ENCODE measurements around the gene RASAL2. TPM values are rescaled to one million over a fixed set of nuclear protein-coding genes. Genes with fewer than 3 reads are reported as not detected.

RASAL2 gene
- total and polyA plus RNA-seq, 2 donors (not counting 1 experiment from before 2014, with no cell fraction given): 0.12 TPM; not detected in 1

DNA sequence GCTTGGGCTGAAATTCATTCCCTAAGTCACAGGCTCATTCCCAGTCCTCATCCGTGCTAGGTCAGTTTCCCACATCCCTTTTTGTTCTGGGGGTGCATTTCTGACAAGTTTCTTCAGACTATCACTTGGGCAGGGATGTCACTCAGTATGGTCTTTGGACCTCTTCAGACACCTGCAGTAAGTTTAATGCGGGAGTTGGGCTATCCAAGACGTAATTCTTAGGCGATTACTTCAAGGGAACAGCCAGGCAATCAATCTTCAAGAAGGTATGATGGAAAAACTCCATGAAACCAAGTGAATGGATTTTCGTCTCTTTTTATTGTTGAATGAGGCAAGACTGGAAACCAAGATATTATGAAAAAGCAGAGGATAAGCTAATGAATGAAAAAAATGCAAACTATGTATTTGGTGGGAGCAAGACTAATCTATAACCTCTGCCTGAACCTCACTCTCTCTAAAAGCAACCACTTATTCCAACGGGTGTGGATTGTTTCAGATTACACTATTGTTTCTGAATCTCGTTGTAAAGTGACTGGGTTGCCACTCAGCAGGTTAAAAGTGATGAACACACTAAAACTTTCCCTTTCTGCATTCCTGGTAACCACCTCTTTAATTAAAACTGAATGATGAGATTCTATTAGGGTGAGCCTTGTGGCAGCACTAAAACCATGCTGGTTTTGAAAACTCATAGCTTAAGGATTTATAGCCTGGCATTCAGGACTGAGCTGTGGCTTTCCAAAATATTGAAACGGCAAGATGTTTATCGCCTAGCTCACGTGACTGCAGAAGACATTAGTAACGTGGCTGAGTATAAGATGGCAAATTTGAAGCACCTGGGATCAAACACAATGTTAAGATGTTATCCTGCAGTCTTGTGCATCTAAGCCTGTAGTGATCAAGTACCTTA lies 1.1 kb downstream of the RASAL2 start:
- peaks cover 13 to 23% of the 10 kb centered on the region in 2 donors for H3K4me1 ChIP-seq (ENCODE audit: control insufficient read depth in 2 of 2, insufficient read depth in 2 of 2, low read length in 2 of 2)
- no peak for TF ChIP-seq EZH2 (IDR thresholded peaks at IDR 0.05; ENCODE audit: borderline replicate concordance, insufficient read depth, low read depth, low read length, poor library complexity, severe bottlenecking)
- TF ChIP-seq, protein P1, sequence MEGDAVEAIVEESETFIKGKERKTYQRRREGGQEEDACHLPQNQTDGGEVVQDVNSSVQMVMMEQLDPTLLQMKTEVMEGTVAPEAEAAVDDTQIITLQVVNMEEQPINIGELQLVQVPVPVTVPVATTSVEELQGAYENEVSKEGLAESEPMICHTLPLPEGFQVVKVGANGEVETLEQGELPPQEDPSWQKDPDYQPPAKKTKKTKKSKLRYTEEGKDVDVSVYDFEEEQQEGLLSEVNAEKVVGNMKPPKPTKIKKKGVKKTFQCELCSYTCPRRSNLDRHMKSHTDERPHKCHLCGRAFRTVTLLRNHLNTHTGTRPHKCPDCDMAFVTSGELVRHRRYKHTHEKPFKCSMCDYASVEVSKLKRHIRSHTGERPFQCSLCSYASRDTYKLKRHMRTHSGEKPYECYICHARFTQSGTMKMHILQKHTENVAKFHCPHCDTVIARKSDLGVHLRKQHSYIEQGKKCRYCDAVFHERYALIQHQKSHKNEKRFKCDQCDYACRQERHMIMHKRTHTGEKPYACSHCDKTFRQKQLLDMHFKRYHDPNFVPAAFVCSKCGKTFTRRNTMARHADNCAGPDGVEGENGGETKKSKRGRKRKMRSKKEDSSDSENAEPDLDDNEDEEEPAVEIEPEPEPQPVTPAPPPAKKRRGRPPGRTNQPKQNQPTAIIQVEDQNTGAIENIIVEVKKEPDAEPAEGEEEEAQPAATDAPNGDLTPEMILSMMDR (IDR thresholded peaks at IDR 0.05): no peak
- H3K27me3 Mint-ChIP-seq: peaks cover 71% of the 10 kb centered on the region
- peak overlapping the region; percentile 85 for H3K4me2 ChIP-seq (replicated peaks; ENCODE audit: low read depth, low read length, poor library complexity, severe bottlenecking)
- POLR2A ChIA-PET: no interaction called here
- peaks cover 15% of the 10 kb centered on the region for H3K4me1 Mint-ChIP-seq
- H3K4me3 ChIP-seq (ENCODE audit: control extremely low read depth in 1 of 5, extremely low read depth in 1 of 5, insufficient read depth in 1 of 5, low read depth in 2 of 5, low read length in 4 of 5): peak overlapping the region in 2 of 5 experiments; percentile 53 to 57
- peaks cover 0 to 6% (median 0%) of the 10 kb centered on the region in 3 donors for H3K9me3 ChIP-seq (ENCODE audit: control extremely low read depth in 1 of 3, control insufficient read depth in 2 of 3, insufficient read depth in 1 of 3, low read length in 2 of 3)
- peak; percentile 10 for DNase-seq
- no peak overlapping the region for H3K27ac Mint-ChIP-seq
- 19% methylated on average over 5 of the region's 11 CpGs for WGBS (ENCODE audit: insufficient coverage)
- H3K79me2 ChIP-seq (ENCODE audit: control insufficient read depth, insufficient read depth, low read length): no peaks in the 10 kb centered on the region
- no peak overlapping the region for H3K27ac ChIP-seq (ENCODE audit: low read length in 2 of 2)
- no peaks in the 10 kb centered on the region for H3K9me3 Mint-ChIP-seq (ENCODE audit: insufficient read depth)
- H4K20me1 ChIP-seq (ENCODE audit: control insufficient read depth, insufficient read depth, low read length, poor library complexity, severe bottlenecking): no peaks in the 10 kb centered on the region
- H3K27me3 ChIP-seq (replicated peaks in 1 of 4; ENCODE audit: control extremely low read depth in 1 of 4, control insufficient read depth in 3 of 4, insufficient read depth in 4 of 4, low read length in 3 of 4): peaks cover 0 to 46% (median 30%) of the 10 kb centered on the region in 4 experiments
- intact Hi-C loops (cut with micrococcal nuclease): no loop called here
- H3K36me3 ChIP-seq (replicated peaks in 1 of 2; ENCODE audit: control extremely low read depth in 1 of 2, control insufficient read depth in 1 of 2, extremely low read depth in 1 of 2, insufficient read depth in 2 of 2, low read length in 1 of 2): no peaks in the 10 kb centered on the region
- H3K4me3 Mint-ChIP-seq: peak overlapping the region; percentile 78
- H2AFZ ChIP-seq (ENCODE audit: insufficient read depth, low read depth, low read length, poor library complexity, severe bottlenecking): peak overlapping the region; percentile 77
- CTCF ChIA-PET: no interaction called here
- peak overlapping the region; percentile 60 for H3K9ac ChIP-seq (ENCODE audit: low read length)
- ATAC-seq (ENCODE audit: low read depth): no peak

GRCh38 chr1:178096421-178096820 lies 2.5 kb downstream of the RASAL2 start:
- Mint-ChIP-seq H3K9me3 (ENCODE audit: insufficient read depth) (no peaks in the 10 kb centered on the region), H3K4me3 (no peak overlapping the region), H3K27ac (no peak overlapping the region), H3K27me3 (peaks cover 64% of the 10 kb centered on the region), H3K4me1 (peaks cover 15% of the 10 kb centered on the region)
- no peak for TF ChIP-seq EZH2 (IDR thresholded peaks at IDR 0.05; ENCODE audit: borderline replicate concordance, insufficient read depth, low read depth, low read length, poor library complexity, severe bottlenecking)
- TF ChIP-seq, protein P1 (IDR thresholded peaks at IDR 0.05): no peak
- no peak overlapping the region for H3K27ac ChIP-seq (ENCODE audit: low read length in 2 of 2)
- ATAC-seq (ENCODE audit: low read depth): no peak
- no peak for DNase-seq
- H3K36me3 ChIP-seq (replicated peaks in 1 of 2; ENCODE audit: control extremely low read depth in 1 of 2, control insufficient read depth in 1 of 2, extremely low read depth in 1 of 2, insufficient read depth in 2 of 2, low read length in 1 of 2): no peaks in the 10 kb centered on the region
- peaks cover 13 to 23% of the 10 kb centered on the region in 2 donors for H3K4me1 ChIP-seq (ENCODE audit: control insufficient read depth in 2 of 2, insufficient read depth in 2 of 2, low read length in 2 of 2)
- H3K9ac ChIP-seq (ENCODE audit: low read length): no peak overlapping the region
- H3K79me2 ChIP-seq (ENCODE audit: control insufficient read depth, insufficient read depth, low read length): no peaks in the 10 kb centered on the region
- ChIA-PET POLR2A (no interaction called here), CTCF (no interaction called here)
- WGBS (ENCODE audit: insufficient coverage): no CpG with 5 or more reads among the region's 3 CpGs
- peaks cover 0 to 6% (median 0%) of the 10 kb centered on the region in 3 donors for H3K9me3 ChIP-seq (ENCODE audit: control extremely low read depth in 1 of 3, control insufficient read depth in 2 of 3, insufficient read depth in 1 of 3, low read length in 2 of 3)
- peaks cover 0 to 42% (median 30%) of the 10 kb centered on the region in 4 experiments for H3K27me3 ChIP-seq (replicated peaks in 1 of 4; ENCODE audit: control extremely low read depth in 1 of 4, control insufficient read depth in 3 of 4, insufficient read depth in 4 of 4, low read length in 3 of 4)
- no peaks in the 10 kb centered on the region for H4K20me1 ChIP-seq (ENCODE audit: control insufficient read depth, insufficient read depth, low read length, poor library complexity, severe bottlenecking)
- H3K4me2 ChIP-seq (replicated peaks; ENCODE audit: low read depth, low read length, poor library complexity, severe bottlenecking): no peak overlapping the region
- no peak overlapping the region for H2AFZ ChIP-seq (ENCODE audit: insufficient read depth, low read depth, low read length, poor library complexity, severe bottlenecking)
- intact Hi-C loops (cut with micrococcal nuclease): no loop called here
- no peak overlapping the region for H3K4me3 ChIP-seq (ENCODE audit: control extremely low read depth in 1 of 5, extremely low read depth in 1 of 5, insufficient read depth in 1 of 5, low read depth in 2 of 5, low read length in 4 of 5)
